Uterus (tissue), 4 donors: ENCODE results near the gene ADAMTS2. TPM values are rescaled to one million over a fixed set of nuclear protein-coding genes. Genes with fewer than 3 reads are reported as not detected.

Source experiments
- DNase-seq, 2 donors: peaks; one replicate each; pipeline ENCODE4 v3.0.0-alpha.2; 2019 to 2020
- H3K27ac ChIP-seq, 2 donors: fragments of 200-600 bp; sonication (generic); 1 replicate in 1 of 2; 2 replicates in 1 of 2; pipeline ENCODE4 v1.5.1; 2016 to 2018
- H3K27me3 ChIP-seq, 2 donors: fragments of 200-600 bp; sonication (generic); one replicate each; pipeline ENCODE4 v1.5.1; 2018 to 2019; ENCODE audit warnings: control low read depth in 1 of 2
- H3K36me3 ChIP-seq, 2 donors: fragments of 200-600 bp; sonication (generic); one replicate each; pipeline ENCODE4 v1.5.1; 2019; ENCODE audit warnings: control low read depth in 1 of 2
- H3K4me1 ChIP-seq, 2 donors: fragments of 200-600 bp; sonication (generic); one replicate each; pipeline ENCODE4 v1.5.1; 2018 to 2019; ENCODE audit warnings: control low read depth in 1 of 2
- H3K4me3 ChIP-seq, 2 donors: fragments of 200-600 bp; sonication (generic); 1 replicate in 1 of 2; 2 replicates in 1 of 2; pipeline ENCODE4 v1.5.1; 2018 to 2019; ENCODE audit warnings: mild to moderate bottlenecking in 1 of 2
- H3K9me3 ChIP-seq, 2 donors: fragments of 200-600 bp; sonication (generic); one replicate each; pipeline ENCODE4 v1.5.1; 2019; ENCODE audit warnings: control low read depth in 1 of 2
- CTCF ChIP-seq, 4 experiments: fragments of 200-600 bp in 2 of 4; fragments of 450-650 bp in 2 of 4; sonication (generic) in 2 of 4; IDR thresholded peaks; one replicate each; pipeline ENCODE4 v1.5.1; 2016 to 2019; ENCODE audit warnings: antibody characterized with exemption in 4 of 4, mild to moderate bottlenecking in 2 of 4, moderate library complexity in 1 of 4
- POLR2A ChIP-seq, 2 donors: fragments of 450-650 bp; IDR thresholded peaks; one replicate each; pipeline ENCODE4 v1.6.1; 2016; ENCODE audit warnings: antibody characterized with exemption in 2 of 2, mild to moderate bottlenecking in 1 of 2, moderate library complexity in 1 of 2
- intact Hi-C: fragments of 100-400 bp; cut with DNase I; formaldehyde crosslinking; loops from one replicate; pipeline ENCODE4 v1.15.1; 2023; ENCODE audit warnings: low total_unique reads
- total RNA-seq, 4 donors: library from RNA; depleted of rRNA in 3 of 4; stranded (reverse); fragments of >200 nt in 3 of 4; gene quantifications; one replicate each; pipeline versions ENCODE4 v1.1.0 to v1.2.4, GENCODE V29; 2014 to 2023
- donor health status: DM: yes; HTN: yes; CAD: no.

Gene ADAMTS2
- total RNA-seq, 4 donors from 2014 or later, result 4.1 to 97.1 (median 40.3) TPM

GRCh38 chr5:179378441-179379271 is 33.4 kb upstream of the ADAMTS2 start:
- H3K27ac ChIP-seq, result no peak overlapping the region
- H3K36me3 ChIP-seq, result no peaks in the 10 kb centered on the region
- no peak overlapping the region for H3K4me3 ChIP-seq
- intact Hi-C loops, result no loop called here
- no peaks in the 10 kb centered on the region for H3K4me1 ChIP-seq
- no peak for TF ChIP-seq CTCF (IDR thresholded peaks at IDR 0.05)
- no peaks in the 10 kb centered on the region for H3K9me3 ChIP-seq
- DNase-seq, result no peak
- no peaks in the 10 kb centered on the region for H3K27me3 ChIP-seq

GRCh38 chr5:179378116-179378440 is 32.8 kb upstream of the ADAMTS2 start:
- intact Hi-C loops, result no loop called here
- Histone ChIP-seq H3K4me1 (no peaks in the 10 kb centered on the region), H3K36me3 (no peaks in the 10 kb centered on the region), H3K27me3 (no peaks in the 10 kb centered on the region), H3K4me3 (no peak overlapping the region), H3K27ac (no peak overlapping the region), H3K9me3 (no peaks in the 10 kb centered on the region)
- DNase-seq, result no peak
- TF ChIP-seq POLR2A (IDR thresholded peaks at IDR 0.05), result no peak
- no peak for TF ChIP-seq CTCF (IDR thresholded peaks at IDR 0.05)

- no peak for DNase-seq
- Histone ChIP-seq H3K4me3 (no peak overlapping the region), H3K4me1 (no peaks in the 10 kb centered on the region), H3K36me3 (no peaks in the 10 kb centered on the region), H3K9me3 (no peaks in the 10 kb centered on the region), H3K27me3 (no peaks in the 10 kb centered on the region), H3K27ac (no peak overlapping the region)
- intact Hi-C loops, result no loop called here
- no peak for TF ChIP-seq POLR2A (IDR thresholded peaks at IDR 0.05)
- TF ChIP-seq CTCF (IDR thresholded peaks at IDR 0.05), result no peak
These were observed 32.3 kb upstream of the ADAMTS2 start for GRCh38 chr5:179377421-179378115.

GRCh38 chr5:179376701-179377420 is 31.6 kb upstream of the ADAMTS2 start:
- intact Hi-C loops, result no loop called here
- H3K27ac ChIP-seq, result no peak overlapping the region
- no peak for DNase-seq
- no peaks in the 10 kb centered on the region for H3K9me3 ChIP-seq
- no peaks in the 10 kb centered on the region for H3K4me1 ChIP-seq
- no peaks in the 10 kb centered on the region for H3K27me3 ChIP-seq
- no peak overlapping the region for H3K4me3 ChIP-seq
- no peaks in the 10 kb centered on the region for H3K36me3 ChIP-seq
- TF ChIP-seq POLR2A (IDR thresholded peaks at IDR 0.05) (no peak), CTCF (IDR thresholded peaks at IDR 0.05) (no peak)
